ENCODE data around the gene MATN4. TPM values are rescaled to one million over a fixed set of nuclear protein-coding genes. Genes with fewer than 3 reads are reported as not detected.

The MATN4 gene
- total and polyA plus RNA-seq, 2 of the 4 experiments (the other 2 are of a cell fraction): 0.12 TPM; not detected in 1

DNA sequence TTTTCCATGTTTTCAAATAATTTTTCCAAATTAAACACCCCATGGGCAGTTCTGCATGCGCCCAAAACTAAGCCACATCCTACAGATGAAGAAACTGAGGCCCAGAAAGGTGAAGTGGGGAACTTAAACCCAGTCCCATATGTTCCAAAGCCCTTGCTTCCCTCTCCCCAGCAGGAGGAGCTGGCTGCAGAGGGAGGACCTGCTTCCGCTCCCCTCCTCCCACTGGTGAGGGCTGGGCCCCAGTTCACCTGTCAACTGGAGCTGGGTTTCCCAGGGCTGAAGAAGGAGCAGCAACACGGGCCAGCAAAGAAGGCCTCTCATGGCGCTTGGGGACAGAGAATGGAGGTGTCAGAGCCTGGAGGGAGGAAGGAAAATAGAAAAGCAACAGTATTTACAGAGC is 2.8 kb downstream of the MATN4 start:
- Histone ChIP-seq H3K4me3 (ENCODE audit: insufficient read depth, low read depth, low read length) (no peak overlapping the region), H4K91ac (ENCODE audit: insufficient read depth, low read depth, low read length) (no peak overlapping the region), H2BK15ac (ENCODE audit: low read depth, low read length) (no peak overlapping the region), H3K79me1 (ENCODE audit: low read depth in 1 of 2, low read length in 2 of 2) (no peaks in the 10 kb centered on the region), H2AK9ac (replicated peaks; ENCODE audit: low read depth, low read length, poor library complexity) (no peak overlapping the region), H3K14ac (replicated peaks; ENCODE audit: low read depth, low read length) (no peak overlapping the region), H3K56ac (ENCODE audit: extremely low read depth, insufficient read depth, low read length) (no peak overlapping the region), H4K5ac (ENCODE audit: low read depth, low read length) (no peak overlapping the region), H2BK120ac (ENCODE audit: low read depth, low read length) (no peak overlapping the region), H3K27me3 (ENCODE audit: control insufficient read depth, insufficient read depth, low read length) (peaks cover 55% of the 10 kb centered on the region), H3K4ac (ENCODE audit: low read depth, low read length) (no peak overlapping the region), H4K8ac (ENCODE audit: low read depth in 2 of 2, low read length in 2 of 2) (no peak overlapping the region), H3K36me3 (ENCODE audit: control insufficient read depth, insufficient read depth, low read length) (no peaks in the 10 kb centered on the region), H3K18ac (ENCODE audit: low read depth, low read length) (no peak overlapping the region), H2BK20ac (ENCODE audit: low read depth, low read length) (no peak overlapping the region), H3K9ac (ENCODE audit: low read depth, low read length) (no peak overlapping the region), H3K4me1 (ENCODE audit: control insufficient read depth, insufficient read depth, low read length) (peaks cover 2% of the 10 kb centered on the region; the same call in 1 of the 2 replicates), H2BK5ac (ENCODE audit: low read depth, low read length, poor library complexity, severe bottlenecking) (no peak overlapping the region), H4K20me1 (ENCODE audit: insufficient read depth, low read length) (no peaks in the 10 kb centered on the region), H2AK5ac (ENCODE audit: low read depth, low read length) (no peak overlapping the region), H3K9me1 (ENCODE audit: insufficient read depth, low read length) (no peaks in the 10 kb centered on the region), H3K23ac (ENCODE audit: low read depth, low read length) (no peak overlapping the region), H3K9me3 (ENCODE audit: control insufficient read depth, insufficient read depth, low read length) (no peaks in the 10 kb centered on the region), H3K27ac (ENCODE audit: insufficient read depth, low read length) (no peak overlapping the region), H3K4me2 (ENCODE audit: low read depth, low read length) (no peak overlapping the region), H2AFZ (replicated peaks; ENCODE audit: low read length, poor library complexity) (no peak overlapping the region)
- ChIA-PET POLR2A (ENCODE audit: unreplicated experiment) (no interaction called here), CTCF (interaction anchor here (0.6 kb wide), 1 partner anchor 88 kb away, joined by 4 read pairs; no protein-coding TSS in a partner anchor)
- no peak for DNase-seq
- in situ Hi-C loops (cut with MboI; ENCODE audit: low sequenced_read_pairs): no loop called here
- no peak for ATAC-seq (ENCODE audit: low read depth)
- BruUV-seq (replicated peaks): no TSS peak
- no peak for TF ChIP-seq RFX5 (IDR thresholded peaks at IDR 0.05; ENCODE audit: low read depth, low read length)
- TF ChIP-seq FOS (IDR thresholded peaks at IDR 0.05; ENCODE audit: low read depth, low read length): no peak
- TF ChIP-seq MXI1 (IDR thresholded peaks at IDR 0.05; ENCODE audit: borderline replicate concordance, low read depth, low read length): no peak
- TF ChIP-seq POLR2A (IDR thresholded peaks at IDR 0.05; ENCODE audit: low read depth, low read length): no peak
- no peak for TF ChIP-seq RAD21 (IDR thresholded peaks at IDR 0.05; ENCODE audit: low read length)
- TF ChIP-seq NFE2L2 (IDR thresholded peaks at IDR 0.05; ENCODE audit: low read depth, low read length): no peak
- TF ChIP-seq RCOR1 (IDR thresholded peaks at IDR 0.05; ENCODE audit: insufficient replicate concordance, low read length): no peak
- dilution Hi-C loops (cut with HindIII; ENCODE audit: low sequenced_read_pairs, unreplicated experiment): no loop called here
- whole genome bisulfite sequencing, 2 experiments (ENCODE audit: extremely low coverage in 2 of 2, insufficient read length in 1 of 2): no CpG with 5 or more reads among the region's 4 CpGs
- intact Hi-C loops (cut with micrococcal nuclease): no loop called here

Data from IMR-90 (cell line).